Colonic mucosa (tissue), 4 donors: ENCODE measurements around the gene GAPT. TPM values are rescaled to one million over a fixed set of nuclear protein-coding genes. Genes with fewer than 3 reads are reported as not detected.

ENCODE experiments used
- DNase-seq: peaks from one replicate; pipeline ENCODE4 v3.0.0-alpha.2; 2020
- H3K27ac ChIP-seq: fragments of 200-600 bp; one replicate; pipeline ENCODE4 v1.8.0; 2021
- H3K27me3 ChIP-seq: fragments of 200-600 bp; one replicate; pipeline ENCODE4 v1.8.0; 2021
- H3K36me3 ChIP-seq: fragments of 200-600 bp; one replicate; pipeline ENCODE4 v1.8.0; 2021
- H3K4me1 ChIP-seq: fragments of 200-600 bp; one replicate; pipeline ENCODE4 v1.8.0; 2021; ENCODE audit warnings: mild to moderate bottlenecking
- H3K4me3 ChIP-seq: fragments of 200-600 bp; one replicate; pipeline ENCODE4 v1.8.0; 2021
- H3K9ac ChIP-seq, 2 donors: one replicate each; pipeline ENCODE4 v1.7.0; 2013; ENCODE audit warnings: control low read depth in 2 of 2, low read depth in 2 of 2, low read length in 2 of 2
- H3K9me3 ChIP-seq: fragments of 200-600 bp; one replicate; pipeline ENCODE4 v1.8.0; 2021
- intact Hi-C: fragments of 100-400 bp; cut with DNase I; formaldehyde crosslinking; loops from one replicate; pipeline ENCODE4 v1.14.1; 2022
- total RNA-seq, 2 donors: library from RNA; stranded (reverse); fragmentation: NEBNext Ultra II Directional in 1 of 2; extraction: Animal tissue kit (Norgen Biotek cat#: 25700) in 1 of 2; gene quantifications; one replicate each; pipeline ENCODE4 v1.2.1, GENCODE V29; 2021
- TF ChIP-seq, protein P1 (sequence below): fragments of 200-600 bp; IDR thresholded peaks from one replicate; pipeline ENCODE4 v1.8.0; 2022; ENCODE audit warnings: antibody characterized with exemption, mild to moderate bottlenecking
- donor health status: healthy.
- donor health status: DM: no; HTN: no; CAD: no.
- donor health status: DM: no; HTN: no; CAD: no.

Gene GAPT
- total RNA-seq, 2 donors from 2014 or later, result 0.69 to 1.3 TPM

DNA sequence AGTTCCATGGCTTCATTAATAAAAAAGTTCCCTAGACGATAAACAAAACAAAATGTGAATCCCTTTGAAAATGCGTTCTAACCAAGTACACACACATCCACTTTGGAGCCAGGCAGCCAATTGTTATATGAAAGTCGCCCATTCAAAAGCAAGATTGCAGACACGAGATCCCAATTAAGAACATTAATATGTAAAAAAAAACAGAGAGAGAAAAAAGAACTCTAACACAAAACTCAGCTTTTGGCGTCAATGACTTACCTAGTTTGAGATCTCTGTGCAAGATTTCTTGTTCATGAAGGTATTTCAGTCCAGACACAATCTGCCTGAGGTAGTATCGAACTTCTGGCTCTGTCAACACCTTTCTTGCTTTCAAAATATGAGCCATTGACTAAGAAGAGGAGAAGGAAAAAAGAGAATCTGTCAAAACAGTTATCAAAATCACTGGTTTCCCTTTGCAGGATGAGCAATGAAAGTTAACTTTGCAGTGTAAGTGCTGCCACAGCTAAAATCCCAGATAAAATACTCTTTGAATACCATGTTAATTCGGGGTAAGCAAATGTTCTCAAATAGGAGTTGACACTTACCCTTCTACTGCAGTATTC lies 33.0 kb upstream of the GAPT start:
- DNase-seq, result no peak
- intact Hi-C loops, result loop anchor here (10.0 kb wide), 1 partner anchor 383 kb away; no protein-coding TSS in a partner anchor
- H3K4me3 ChIP-seq, result peak overlapping the region; percentile 78
- no peak overlapping the region for H3K27ac ChIP-seq
- H3K9me3 ChIP-seq, result no peaks in the 10 kb centered on the region
- H3K9ac ChIP-seq, result peak overlapping the region in 1 of 2 donors; percentile 81
- no peaks in the 10 kb centered on the region for H3K36me3 ChIP-seq
- no peaks in the 10 kb centered on the region for H3K27me3 ChIP-seq
- H3K4me1 ChIP-seq, result no peaks in the 10 kb centered on the region
- TF ChIP-seq, protein P1, sequence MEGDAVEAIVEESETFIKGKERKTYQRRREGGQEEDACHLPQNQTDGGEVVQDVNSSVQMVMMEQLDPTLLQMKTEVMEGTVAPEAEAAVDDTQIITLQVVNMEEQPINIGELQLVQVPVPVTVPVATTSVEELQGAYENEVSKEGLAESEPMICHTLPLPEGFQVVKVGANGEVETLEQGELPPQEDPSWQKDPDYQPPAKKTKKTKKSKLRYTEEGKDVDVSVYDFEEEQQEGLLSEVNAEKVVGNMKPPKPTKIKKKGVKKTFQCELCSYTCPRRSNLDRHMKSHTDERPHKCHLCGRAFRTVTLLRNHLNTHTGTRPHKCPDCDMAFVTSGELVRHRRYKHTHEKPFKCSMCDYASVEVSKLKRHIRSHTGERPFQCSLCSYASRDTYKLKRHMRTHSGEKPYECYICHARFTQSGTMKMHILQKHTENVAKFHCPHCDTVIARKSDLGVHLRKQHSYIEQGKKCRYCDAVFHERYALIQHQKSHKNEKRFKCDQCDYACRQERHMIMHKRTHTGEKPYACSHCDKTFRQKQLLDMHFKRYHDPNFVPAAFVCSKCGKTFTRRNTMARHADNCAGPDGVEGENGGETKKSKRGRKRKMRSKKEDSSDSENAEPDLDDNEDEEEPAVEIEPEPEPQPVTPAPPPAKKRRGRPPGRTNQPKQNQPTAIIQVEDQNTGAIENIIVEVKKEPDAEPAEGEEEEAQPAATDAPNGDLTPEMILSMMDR, result no peak

DNA sequence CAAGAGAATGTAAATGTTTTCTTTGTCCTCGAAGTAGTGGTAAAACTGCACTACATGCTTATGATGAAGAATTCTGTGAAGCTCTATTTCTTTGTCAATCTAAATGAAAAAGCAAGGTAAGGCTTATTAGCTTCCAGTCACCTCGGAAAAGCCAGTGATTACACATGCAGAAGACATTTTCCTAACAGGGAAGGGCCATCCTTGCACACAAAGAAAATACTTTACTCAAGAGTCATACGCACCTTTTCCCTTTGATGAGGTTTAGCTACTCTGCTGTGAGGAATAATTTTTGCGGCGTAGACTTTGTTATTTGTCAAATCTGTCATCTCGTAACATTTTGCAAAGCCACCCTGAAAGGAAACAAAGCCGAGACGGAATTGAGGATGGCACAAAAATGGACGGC lies 32.5 kb upstream of the GAPT start:
- Histone ChIP-seq H3K9ac (peak overlapping the region in 1 of 2 donors; percentile 81), H3K36me3 (no peaks in the 10 kb centered on the region), H3K9me3 (no peaks in the 10 kb centered on the region), H3K27me3 (no peaks in the 10 kb centered on the region), H3K4me3 (peak overlapping the region; percentile 78), H3K27ac (no peak overlapping the region), H3K4me1 (no peaks in the 10 kb centered on the region)
- intact Hi-C loops, result loop anchor here (10.0 kb wide), 1 partner anchor 384 kb away; no protein-coding TSS in a partner anchor
- TF ChIP-seq, protein P1, result no peak
- DNase-seq, result no peak

DNA sequence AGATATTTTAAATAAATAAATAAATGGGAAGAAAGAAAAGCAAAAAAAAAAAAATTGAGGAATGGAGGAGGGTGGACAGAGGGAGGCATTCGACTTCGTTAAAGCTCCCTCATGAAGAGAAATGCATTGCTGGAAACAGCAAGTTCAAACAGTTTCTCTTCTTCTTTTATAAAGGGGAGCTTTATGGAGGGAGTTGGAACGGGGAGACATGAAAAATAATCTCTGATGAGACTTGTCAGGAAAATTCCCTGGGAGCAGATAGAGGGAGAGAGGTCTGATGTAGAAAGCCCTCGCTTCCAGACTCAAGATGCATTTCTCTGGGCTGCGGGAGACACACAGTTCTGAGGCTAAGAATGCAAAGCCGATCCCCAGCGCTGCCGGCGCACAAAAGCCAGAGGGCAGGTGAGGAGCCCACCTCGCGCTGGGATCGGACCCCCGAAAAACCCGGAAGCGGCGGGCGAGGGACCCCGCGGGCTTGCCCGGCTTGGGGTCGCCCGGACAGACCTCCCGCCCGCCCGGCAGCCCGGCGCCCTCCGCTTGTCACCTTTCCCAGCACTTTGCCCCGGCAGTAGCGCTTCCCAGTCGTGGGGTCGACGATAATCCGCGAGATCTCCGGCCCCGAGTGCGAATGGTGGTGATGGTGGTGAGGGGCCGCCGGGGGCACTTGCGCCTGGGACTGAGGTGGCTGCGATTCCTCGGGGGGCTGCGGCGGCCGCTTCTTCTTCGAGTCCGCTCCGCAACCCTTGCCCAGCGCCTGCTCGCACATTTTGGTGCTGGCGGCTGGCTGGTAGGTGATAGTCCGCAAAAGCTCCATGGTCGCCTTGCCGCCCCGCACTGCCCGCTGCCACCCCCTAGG lies 31.9 kb upstream of the GAPT start:
- intact Hi-C loops, result loop anchor here (2.0 to 10.0 kb wide), 6 partner anchors 385 to 1162 kb away; no protein-coding TSS in a partner anchor
- H3K27ac ChIP-seq, result peak overlapping the region; percentile 86
- no peaks in the 10 kb centered on the region for H3K36me3 ChIP-seq
- H3K4me3 ChIP-seq, result peak overlapping the region; percentile 78
- TF ChIP-seq, protein P1, result no peak
- H3K27me3 ChIP-seq, result no peaks in the 10 kb centered on the region
- H3K4me1 ChIP-seq, result no peaks in the 10 kb centered on the region
- H3K9me3 ChIP-seq, result no peaks in the 10 kb centered on the region
- peak; percentile 52 for DNase-seq
- H3K9ac ChIP-seq, result peak overlapping the region; percentile 81 to 95

DNA sequence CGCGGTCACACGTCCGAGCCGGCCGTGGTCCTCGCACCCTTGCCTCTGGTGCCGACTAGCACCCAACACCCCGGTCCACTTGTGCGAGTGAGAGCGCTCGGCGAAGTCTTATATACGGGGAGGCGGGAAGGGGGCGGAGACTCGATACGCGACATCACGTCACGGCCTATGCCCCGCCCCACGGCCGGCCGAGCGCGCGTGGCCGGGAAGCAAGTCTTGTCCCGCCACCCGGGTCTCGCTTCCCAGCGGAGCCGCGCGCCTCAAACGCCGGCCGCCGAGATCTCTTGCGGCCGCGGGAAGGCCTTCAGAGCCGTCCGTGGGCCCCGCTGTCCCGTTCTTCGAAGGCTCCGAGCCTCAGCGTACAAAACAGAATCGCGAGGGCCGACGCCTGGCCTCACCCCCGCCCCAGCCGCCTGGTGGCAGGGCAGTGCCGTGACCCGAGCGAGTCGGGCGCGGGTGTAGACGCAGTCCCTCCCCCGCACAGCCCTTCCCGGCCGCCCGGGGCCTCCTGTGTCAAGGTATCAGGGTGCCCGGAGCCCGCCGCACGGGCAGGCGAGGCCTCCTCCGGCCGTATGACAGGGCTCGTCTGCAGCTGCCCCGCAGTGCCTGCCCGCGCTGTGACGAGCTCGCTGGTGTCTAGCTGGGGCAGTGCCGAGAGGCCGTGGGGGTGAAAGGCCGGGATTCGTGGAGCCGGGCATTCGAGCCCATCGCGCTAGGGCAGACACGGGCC lies 31.1 kb upstream of the GAPT start, which contains the start of gene PLK2:
PLK2 (minus strand) TSS at position 85 of the 730 bp plus-strand sequence. CDS start 127 bp downstream, outside the sequence.
- Histone ChIP-seq H3K9ac (peak within 1 kb of the TSS; percentile 81 to 95), H3K27me3 (no peaks in the 10 kb centered on the region), H3K27ac (peak within 1 kb of the TSS; percentile 86), H3K36me3 (no peaks in the 10 kb centered on the region), H3K4me3 (peak within 1 kb of the TSS; percentile 78), H3K4me1 (no peaks in the 10 kb centered on the region), H3K9me3 (no peaks in the 10 kb centered on the region)
- intact Hi-C loops, result loop anchor here (2.0 to 10.0 kb wide), 5 partner anchors 571 to 1163 kb away; no protein-coding TSS in a partner anchor
- DNase-seq, result peak; percentile 97
- TF ChIP-seq, protein P1, result peak; percentile 38
